Keratinocyte (primary cell): ENCODE data around the gene CNIH4. TPM values are rescaled to one million over a fixed set of nuclear protein-coding genes. Genes with fewer than 3 reads are reported as not detected.

Source experiments
- DNase-seq: peaks from one replicate; pipeline ENCODE4 v3.0.0-alpha.2; 2011; ENCODE audit warnings: low read depth, missing footprints, low spot score
- FAIRE-seq: peaks from 2 replicates; lab custom pipeline; 2011; peaks lifted over from hg19 to GRCh38; lab: Jason Lieb, UNC
- H2AFZ ChIP-seq: 2 replicates; pipeline ENCODE4 v1.6.0; 2012; ENCODE audit warnings: low read length, control low read depth, inconsistent platforms; ENCODE audit not compliant: control insufficient read depth
- H3K27ac ChIP-seq: 2 replicates; pipeline ENCODE4 v1.5.1; 2011; ENCODE audit warnings: low read length; ENCODE audit not compliant: control insufficient read depth, insufficient read depth
- H3K27me3 ChIP-seq: 3 replicates; pipeline ENCODE4 v1.6.0; 2011; ENCODE audit warnings: low read length; ENCODE audit not compliant: control insufficient read depth, insufficient read depth; ENCODE audit errors: extremely low read depth
- H3K36me3 ChIP-seq, 2 experiments: 2 replicates in 1 of 2; 3 replicates in 1 of 2; pipeline ENCODE4 v1.5.1; 2011; ENCODE audit warnings: low read length in 2 of 2, mild to moderate bottlenecking in 1 of 2; ENCODE audit not compliant: control insufficient read depth in 2 of 2, insufficient read depth in 2 of 2; ENCODE audit errors: extremely low read depth in 1 of 2
- H3K4me1 ChIP-seq: 3 replicates; pipeline ENCODE4 v1.5.1; 2011; ENCODE audit warnings: low read length; ENCODE audit not compliant: control insufficient read depth, insufficient read depth; ENCODE audit errors: extremely low read depth
- H3K4me2 ChIP-seq: 3 replicates; pipeline ENCODE4 v1.6.0; 2011; ENCODE audit warnings: low read depth, low read length; ENCODE audit not compliant: control insufficient read depth, insufficient read depth; ENCODE audit errors: extremely low read depth
- H3K4me3 ChIP-seq, 3 experiments: fragments of 200-600 bp in 1 of 3; sonication (generic) in 1 of 3; 2 replicates in 2 of 3; 3 replicates in 1 of 3; pipeline ENCODE4 v1.5.1; 2011 to 2016; ENCODE audit warnings: low read length in 3 of 3, mild to moderate bottlenecking in 3 of 3, control low read depth in 2 of 3, inconsistent platforms in 1 of 3, low read depth in 1 of 3, mixed read lengths in 1 of 3, mixed run types in 1 of 3, moderate library complexity in 1 of 3; ENCODE audit not compliant: control insufficient read depth in 2 of 3, insufficient read depth in 2 of 3; ENCODE audit errors: extremely low read depth in 1 of 3
- H3K79me2 ChIP-seq: 2 replicates; pipeline ENCODE4 v1.6.0; 2012; ENCODE audit warnings: low read length; ENCODE audit not compliant: control insufficient read depth, insufficient read depth
- H3K9ac ChIP-seq: 3 replicates; pipeline ENCODE4 v1.6.0; 2011; ENCODE audit warnings: low read length; ENCODE audit not compliant: control insufficient read depth, insufficient read depth; ENCODE audit errors: extremely low read depth
- H3K9me1 ChIP-seq: 3 replicates; pipeline ENCODE4 v1.6.0; 2011; ENCODE audit warnings: low read length; ENCODE audit not compliant: control insufficient read depth, insufficient read depth; ENCODE audit errors: extremely low read depth
- H3K9me3 ChIP-seq: 2 replicates; pipeline ENCODE4 v1.5.1; 2012; ENCODE audit warnings: low read depth, low read length; ENCODE audit not compliant: control insufficient read depth
- H4K20me1 ChIP-seq: 3 replicates; pipeline ENCODE4 v1.6.0; 2011; ENCODE audit warnings: low read length; ENCODE audit not compliant: control insufficient read depth, insufficient read depth; ENCODE audit errors: extremely low read depth
- EZH2 ChIP-seq: IDR thresholded peaks from one replicate; pipeline ENCODE4 v1.6.1; 2012; ENCODE audit warnings: inconsistent platforms, mild to moderate bottlenecking, low read length, moderate library complexity
- dilution Hi-C: fragments of 300-500 bp; cut with MboI; formaldehyde crosslinking; loops from one replicate; pipeline ENCODE4 v1.7.0; 2020; ENCODE audit warnings: low sequenced_read_pairs; ENCODE audit not compliant: extremely low pct_ligation_motif_present
- polyA plus RNA-seq, 5 experiments: library from polyadenylated mRNA; depleted of rRNA in 3 of 5; stranded (reverse) in 3 of 5; stranded (forward) in 1 of 5; unstranded in 1 of 5; fragments of >200 nt; gene quantifications; 1 replicate in 1 of 5; 2 replicates in 3 of 5; 3 replicates in 1 of 5; pipeline versions ENCODE4 v1.2.1 to v1.2.3, GENCODE V29; 2011 to 2012; ENCODE audit warnings: missing spikeins in 2 of 5, low read depth in 1 of 5, low replicate concordance in 1 of 5
- TF ChIP-seq, protein P1 (sequence below), 3 experiments: IDR thresholded peaks in 1 of 3; conservative IDR thresholded peaks in 1 of 3; optimal IDR thresholded peaks in 1 of 3; 2 replicates in 2 of 3; 3 replicates in 1 of 3; pipeline versions ENCODE3 to v1.5.1; 2011; ENCODE audit warnings: low read length in 3 of 3, mild to moderate bottlenecking in 3 of 3, moderate library complexity in 2 of 3, control low read depth in 1 of 3, inconsistent platforms in 1 of 3; ENCODE audit not compliant: insufficient read depth in 2 of 3; ENCODE audit errors: extremely low read depth in 1 of 3

CNIH4 gene
- polyA plus RNA-seq, 1 donor (not counting 4 experiments of a cell fraction or from before 2014, with no cell fraction given), result 139 TPM

DNA sequence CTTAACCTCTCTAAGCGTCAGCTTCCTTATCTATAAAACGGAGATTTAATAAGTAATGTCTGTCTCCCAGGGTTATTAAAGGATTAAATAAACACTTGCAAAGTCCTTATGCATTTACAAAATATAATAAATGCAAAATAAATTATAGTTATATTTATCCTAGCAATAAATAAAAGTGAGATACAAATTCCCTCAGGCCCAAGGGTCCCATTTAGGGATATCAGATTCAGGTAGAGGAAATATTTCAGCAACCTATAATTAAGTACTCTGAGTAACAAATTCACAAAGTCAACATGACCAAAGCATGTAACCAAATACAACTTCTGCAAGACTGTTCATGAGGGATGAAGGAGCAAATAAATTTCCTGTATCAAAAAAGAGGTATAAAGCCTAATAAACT is 44.7 kb upstream of the CNIH4 start:
- H4K20me1 ChIP-seq, result no peaks in the 10 kb centered on the region
- DNase-seq (no peak), FAIRE-seq (no peak)
- H3K27me3 ChIP-seq, result no peaks in the 10 kb centered on the region
- no peak overlapping the region for H2AFZ ChIP-seq
- no peaks in the 10 kb centered on the region for H3K9me3 ChIP-seq
- no peaks in the 10 kb centered on the region for H3K79me2 ChIP-seq
- no peak overlapping the region for H3K4me3 ChIP-seq
- H3K4me2 ChIP-seq, result no peak overlapping the region
- TF ChIP-seq EZH2, result no peak
- TF ChIP-seq, protein P1, sequence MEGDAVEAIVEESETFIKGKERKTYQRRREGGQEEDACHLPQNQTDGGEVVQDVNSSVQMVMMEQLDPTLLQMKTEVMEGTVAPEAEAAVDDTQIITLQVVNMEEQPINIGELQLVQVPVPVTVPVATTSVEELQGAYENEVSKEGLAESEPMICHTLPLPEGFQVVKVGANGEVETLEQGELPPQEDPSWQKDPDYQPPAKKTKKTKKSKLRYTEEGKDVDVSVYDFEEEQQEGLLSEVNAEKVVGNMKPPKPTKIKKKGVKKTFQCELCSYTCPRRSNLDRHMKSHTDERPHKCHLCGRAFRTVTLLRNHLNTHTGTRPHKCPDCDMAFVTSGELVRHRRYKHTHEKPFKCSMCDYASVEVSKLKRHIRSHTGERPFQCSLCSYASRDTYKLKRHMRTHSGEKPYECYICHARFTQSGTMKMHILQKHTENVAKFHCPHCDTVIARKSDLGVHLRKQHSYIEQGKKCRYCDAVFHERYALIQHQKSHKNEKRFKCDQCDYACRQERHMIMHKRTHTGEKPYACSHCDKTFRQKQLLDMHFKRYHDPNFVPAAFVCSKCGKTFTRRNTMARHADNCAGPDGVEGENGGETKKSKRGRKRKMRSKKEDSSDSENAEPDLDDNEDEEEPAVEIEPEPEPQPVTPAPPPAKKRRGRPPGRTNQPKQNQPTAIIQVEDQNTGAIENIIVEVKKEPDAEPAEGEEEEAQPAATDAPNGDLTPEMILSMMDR (optimal IDR thresholded peaks at IDR 0.05 in 1 of 3, IDR thresholded peaks at IDR 0.05 in 1 of 3, conservative IDR thresholded peaks at IDR 0.05 in 1 of 3; ENCODE audit: extremely low read depth in 1 of 3, insufficient read depth in 2 of 3, low read length in 3 of 3), result no peak
- H3K27ac ChIP-seq, result no peak overlapping the region
- H3K4me1 ChIP-seq, result no peaks in the 10 kb centered on the region
- H3K9me1 ChIP-seq, result no peaks in the 10 kb centered on the region
- H3K9ac ChIP-seq, result no peak overlapping the region
- H3K36me3 ChIP-seq, result peaks cover 4 to 8% of the 10 kb centered on the region in 2 experiments
- dilution Hi-C loops, result no loop called here

- TF ChIP-seq EZH2, result no peak
- TF ChIP-seq, protein P1 (optimal IDR thresholded peaks at IDR 0.05 in 1 of 3, IDR thresholded peaks at IDR 0.05 in 1 of 3, conservative IDR thresholded peaks at IDR 0.05 in 1 of 3; ENCODE audit: extremely low read depth in 1 of 3, insufficient read depth in 2 of 3, low read length in 3 of 3), result no peak
Observed at GRCh38 chr1:224317383-224318045, 39.2 kb upstream of the CNIH4 start.

More at GRCh38 chr1:224317383-224318045, 39.2 kb upstream of the CNIH4 start:
- Histone ChIP-seq H3K79me2 (peaks cover 13% of the 10 kb centered on the region), H3K9ac (no peak overlapping the region), H4K20me1 (no peaks in the 10 kb centered on the region), H3K4me1 (no peaks in the 10 kb centered on the region), H3K9me3 (no peaks in the 10 kb centered on the region), H3K36me3 (peaks cover 0 to 5% of the 10 kb centered on the region in 2 experiments), H3K27ac (no peak overlapping the region), H3K4me3 (no peak overlapping the region), H3K4me2 (no peak overlapping the region), H2AFZ (no peak overlapping the region), H3K27me3 (no peaks in the 10 kb centered on the region), H3K9me1 (no peaks in the 10 kb centered on the region)
- dilution Hi-C loops, result no loop called here
- FAIRE-seq, result no peak
- DNase-seq, result no peak
